Airway epithelial cell (primary cell): ENCODE data around the gene FBXO40. TPM values are rescaled to one million over a fixed set of nuclear protein-coding genes. Genes with fewer than 3 reads are reported as not detected.

Source experiments
- total RNA-seq: library from RNA; depleted of rRNA; stranded (reverse); fragments of >200 nt; gene quantifications from 2 replicates; pipeline ENCODE4 v1.2.3, GENCODE V29; 2015

FBXO40 gene, protein sequence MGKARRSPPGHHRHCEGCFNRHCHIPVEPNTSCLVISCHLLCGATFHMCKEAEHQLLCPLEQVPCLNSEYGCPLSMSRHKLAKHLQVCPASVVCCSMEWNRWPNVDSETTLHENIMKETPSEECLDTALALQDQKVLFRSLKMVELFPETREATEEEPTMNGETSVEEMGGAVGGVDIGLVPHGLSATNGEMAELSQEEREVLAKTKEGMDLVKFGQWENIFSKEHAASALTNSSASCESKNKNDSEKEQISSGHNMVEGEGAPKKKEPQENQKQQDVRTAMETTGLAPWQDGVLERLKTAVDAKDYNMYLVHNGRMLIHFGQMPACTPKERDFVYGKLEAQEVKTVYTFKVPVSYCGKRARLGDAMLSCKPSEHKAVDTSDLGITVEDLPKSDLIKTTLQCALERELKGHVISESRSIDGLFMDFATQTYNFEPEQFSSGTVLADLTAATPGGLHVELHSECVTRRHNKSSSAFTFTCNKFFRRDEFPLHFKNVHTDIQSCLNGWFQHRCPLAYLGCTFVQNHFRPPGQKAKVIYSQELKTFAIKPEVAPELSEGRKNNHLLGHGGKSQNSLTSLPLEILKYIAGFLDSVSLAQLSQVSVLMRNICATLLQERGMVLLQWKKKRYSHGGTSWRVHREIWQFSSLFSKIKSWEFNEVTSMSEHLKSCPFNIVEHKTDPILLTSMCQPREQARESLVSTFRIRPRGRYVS
- total RNA-seq = not detected in 2 replicates

DNA sequence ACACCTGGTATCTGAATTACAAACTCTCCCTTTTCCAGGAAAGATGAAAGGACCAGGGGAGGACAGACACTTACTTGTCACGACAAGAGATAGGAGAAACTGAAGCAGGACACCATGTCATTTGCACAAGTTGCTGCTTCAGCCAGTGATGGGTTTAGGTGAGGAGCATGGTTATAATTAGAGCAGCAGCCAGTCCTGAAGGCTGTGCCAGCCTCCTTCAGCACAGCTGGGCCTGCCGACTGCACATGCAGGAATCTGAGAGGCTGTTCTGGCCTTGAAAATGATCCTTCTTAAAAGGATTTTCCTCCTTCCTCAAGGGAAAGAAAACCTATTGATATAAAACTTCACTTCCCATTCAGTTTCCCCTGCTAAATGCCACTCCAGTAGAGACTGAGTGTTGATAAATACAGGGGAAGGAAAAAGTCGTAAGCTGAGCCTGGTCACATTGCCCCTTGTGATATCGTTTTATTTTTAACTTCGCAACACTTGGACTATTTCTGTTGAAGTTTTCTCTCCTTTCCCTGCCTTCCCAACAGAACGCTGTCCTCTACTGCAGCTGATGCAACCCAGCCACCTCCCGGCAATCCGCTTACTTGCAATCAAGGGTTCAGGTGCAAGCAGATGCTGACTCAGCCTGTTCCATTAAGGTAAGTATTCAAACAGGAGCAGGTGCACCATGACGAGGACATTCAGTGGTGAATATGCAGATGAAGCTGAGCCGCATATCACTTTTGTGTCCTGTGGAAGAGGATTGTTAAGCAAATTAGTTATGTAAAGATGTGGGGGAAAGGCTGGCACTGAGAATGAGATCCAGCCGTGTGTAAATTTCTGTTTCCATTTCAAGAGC lies at the start of gene FBXO40:
TSS of gene FBXO40 (plus strand) at position 524 of the 847 bp plus-strand sequence. CDS start 27,197 bp downstream, outside the sequence.

DNA sequence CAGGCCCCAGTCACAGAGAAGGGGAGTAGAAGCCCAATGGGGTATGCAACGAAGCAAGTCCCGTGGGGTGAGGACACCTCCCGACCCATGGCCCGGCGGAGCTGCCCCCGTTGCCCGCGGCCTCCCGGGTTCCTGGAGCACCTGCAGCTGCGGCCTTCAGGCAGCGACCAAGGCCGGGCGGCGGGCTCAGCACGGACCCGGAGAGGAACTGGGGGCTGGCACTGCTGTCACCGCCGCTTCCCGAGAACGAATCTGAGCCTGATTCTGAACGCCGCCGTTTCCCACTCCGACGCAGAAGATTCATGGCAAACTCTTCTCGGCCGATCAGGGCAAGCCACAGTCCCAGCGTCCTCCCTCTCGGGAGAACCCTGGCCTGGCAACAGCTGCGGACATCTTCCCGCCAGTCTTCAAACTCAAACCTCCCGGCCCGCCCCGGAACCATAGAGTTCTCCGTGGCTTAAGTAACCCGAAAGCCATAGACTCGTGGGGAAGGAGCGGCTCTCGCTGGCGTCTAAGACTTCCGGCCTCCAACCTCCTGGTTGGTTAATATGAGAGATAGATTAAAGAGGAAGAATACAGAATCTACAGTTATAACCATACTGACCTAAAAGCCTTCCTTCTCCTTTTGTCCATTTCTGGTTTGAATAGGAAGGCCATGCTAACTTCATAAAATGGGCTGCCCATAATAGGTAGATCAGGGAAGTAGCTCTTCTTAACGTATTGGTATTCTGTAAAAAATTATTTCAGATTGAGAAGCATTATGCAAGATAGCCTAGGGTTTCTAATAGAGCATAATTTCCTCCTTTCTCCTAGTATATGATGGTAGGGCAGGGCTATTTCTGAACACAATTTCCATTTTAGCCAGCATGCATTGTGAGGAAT lies 47.4 kb upstream of the FBXO40 start, which contains the start of gene POLQ:
TSS of gene POLQ (minus strand) at position 415 of the 882 bp plus-strand sequence. CDS start at position 304, 111 bp downstream.

GRCh38 chr3:121567649-121568048 lies 25.5 kb upstream of the FBXO40 start, which contains the start of gene ARGFX:
TSS of gene ARGFX (plus strand) at chr3:121567949. CDS start at chr3:121570714, 2,765 bp downstream.

DNA sequence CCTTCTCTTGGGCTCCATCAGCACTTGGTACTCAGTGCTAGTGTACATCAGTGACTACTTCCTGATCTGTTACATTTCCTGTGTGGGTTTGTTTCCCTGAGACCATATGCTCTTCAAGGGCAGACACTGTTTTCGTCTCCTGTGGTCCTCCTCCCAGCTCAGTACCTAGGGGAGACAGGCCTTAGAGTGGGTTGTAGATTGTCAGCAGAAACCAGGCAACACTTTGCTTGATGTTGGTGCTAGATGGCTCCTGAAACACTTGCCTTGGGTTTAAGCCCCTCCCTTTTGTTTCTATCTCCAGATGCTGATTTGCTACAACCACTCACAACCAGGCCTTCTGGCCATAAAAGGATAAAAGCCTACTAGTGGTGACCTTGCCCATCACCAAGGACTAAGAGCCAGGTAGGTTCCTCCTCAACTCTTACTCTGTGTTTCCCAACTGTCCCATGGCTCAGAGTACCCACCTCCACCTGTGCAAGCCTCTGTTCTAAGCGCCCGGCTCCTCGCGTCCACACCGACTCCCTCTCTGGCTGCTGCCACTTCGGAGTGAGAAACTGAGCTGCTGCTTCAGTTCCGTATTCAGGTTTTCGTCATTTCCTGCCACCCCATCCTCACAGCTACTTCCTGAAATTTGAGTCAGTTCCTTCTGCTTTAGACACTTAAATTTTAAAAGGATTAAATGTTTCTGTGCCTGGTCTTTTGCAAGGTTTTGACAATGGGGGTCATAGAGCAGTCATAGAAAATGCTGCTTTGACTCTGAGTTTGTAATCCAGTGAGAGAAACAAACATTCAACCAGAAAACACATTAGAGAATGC lies 67.4 kb downstream of the FBXO40 start, which contains the start of gene HCLS1:
TSS of gene HCLS1 (minus strand) at position 548 of the 816 bp plus-strand sequence. CDS start 2,556 bp downstream, outside the sequence.

Other genes starting within 250 kb of the FBXO40 start
- 3.7 and 4.9 TPM in 2 replicates for gene POLQ, start 47.4 kb upstream of the FBXO40 start, total RNA-seq
- gene ARGFX, start 25.4 kb upstream of the FBXO40 start, total RNA-seq = not detected in 2 replicates
- gene HCLS1, start 67.5 kb downstream of the FBXO40 start, total RNA-seq = 0.84 and 1.6 TPM in 2 replicates
- gene GOLGB1, start 156.4 kb downstream of the FBXO40 start, total RNA-seq = 16.2 and 23.5 TPM in 2 replicates
- 7.9 and 12.9 TPM in 2 replicates for gene IQCB1, start 241.7 kb downstream of the FBXO40 start, total RNA-seq
- 3.2 and 5.7 TPM in 2 replicates for gene EAF2, start 241.8 kb downstream of the FBXO40 start, total RNA-seq